Left lung (tissue), 10 donors: ENCODE data around the gene RWDD1. TPM values are rescaled to one million over a fixed set of nuclear protein-coding genes. Genes with fewer than 3 reads are reported as not detected.

Experiments
- ATAC-seq: fragments of 200-7000 bp; cut with Tn5 transposase; one replicate; pipeline ENCODE4 v1.9.1; 2020; ENCODE audit warnings: moderate library complexity
- DNase-seq, 4 donors: peaks; one replicate each; pipeline ENCODE4 v3.0.0-alpha.2; 2013 to 2020
- H3K27ac ChIP-seq, 2 donors: fragments of 200-600 bp; sonication (generic) in 1 of 2; one replicate each; pipeline versions ENCODE4 v1.5.0 to v1.8.0; 2020 to 2021
- H3K27me3 ChIP-seq, 2 donors: fragments of 200-600 bp; sonication (generic) in 1 of 2; one replicate each; pipeline versions ENCODE4 v1.5.0 to v1.8.0; 2020 to 2021
- H3K36me3 ChIP-seq, 2 donors: fragments of 200-600 bp; sonication (generic) in 1 of 2; one replicate each; pipeline versions ENCODE4 v1.5.0 to v1.8.0; 2020 to 2021
- H3K4me1 ChIP-seq, 2 donors: fragments of 200-600 bp; one replicate each; pipeline ENCODE4 v1.8.0; 2021
- H3K4me3 ChIP-seq, 2 donors: fragments of 200-600 bp; sonication (generic) in 1 of 2; one replicate each; pipeline versions ENCODE4 v1.5.0 to v1.8.0; 2020 to 2021; ENCODE audit warnings: mild to moderate bottlenecking in 1 of 2
- H3K9me3 ChIP-seq, 2 donors: fragments of 200-600 bp; sonication (generic) in 1 of 2; one replicate each; pipeline versions ENCODE4 v1.5.0 to v1.8.0; 2020 to 2021
- intact Hi-C, 2 donors: fragments of 100-400 bp; cut with DNase I; formaldehyde crosslinking; loops; one replicate each; pipeline versions ENCODE4 v1.11.2 to v1.14.2; 2022
- polyA plus RNA-seq, 6 donors: library from polyadenylated mRNA; unstranded; fragments of 120-200 nt; gene quantifications; one replicate each; pipeline ENCODE4 v1.2.1, GENCODE V29; 2013; ENCODE audit not compliant: insufficient read length in 6 of 6
- total RNA-seq, 2 donors: library from RNA; stranded (reverse); fragmentation: NEBNext Ultra II Directional; extraction: Animal tissue kit (Norgen Biotek cat#: 25700); gene quantifications; one replicate each; pipeline ENCODE4 v1.2.1, GENCODE V29; 2021
- TF ChIP-seq, protein P1 (sequence below), 2 donors: fragments of 200-600 bp; sonication (generic) in 1 of 2; IDR thresholded peaks; one replicate each; pipeline versions ENCODE4 v1.5.0 to v1.8.0; 2021; ENCODE audit warnings: antibody characterized with exemption in 2 of 2
- donor health status: DM: no; HTN: yes; CAD: no.
- donor health status: DM: no; HTN: no; CAD: no.

RWDD1 gene
- total and polyA plus RNA-seq, 8 donors = 37.0 to 92.4 (median 78.7) TPM

DNA sequence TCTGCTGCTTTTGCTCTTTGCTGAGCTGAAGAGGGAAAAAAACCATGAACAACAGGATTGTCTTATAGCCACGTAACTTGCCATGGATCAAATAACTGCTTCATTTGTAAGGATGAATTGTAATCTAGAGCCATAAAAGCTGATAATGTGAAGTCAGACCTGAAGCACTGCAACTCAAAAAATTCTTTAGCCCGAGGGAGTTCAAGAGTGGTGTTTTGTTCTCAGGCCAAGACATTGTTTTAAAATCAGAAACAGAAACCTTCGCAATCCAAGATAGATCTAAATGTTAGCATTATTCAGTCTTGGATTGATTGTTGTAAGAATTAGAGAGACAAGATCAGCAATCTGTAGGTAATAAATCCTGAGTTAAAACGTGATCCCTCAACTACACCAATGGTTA lies 25.7 kb upstream of the RWDD1 start, which contains the start of gene TRAPPC3L:
Gene TRAPPC3L, minus strand, starts transcription at position 34 of the 400 bp plus-strand sequence. CDS start 170 bp downstream, outside the sequence.
- H3K27me3 ChIP-seq = peaks cover 0 to 15% of the 10 kb centered on the region in 2 donors
- no peak within 1 kb of the TSS for H3K4me3 ChIP-seq
- no peak within 1 kb of the TSS for H3K27ac ChIP-seq
- H3K36me3 ChIP-seq = no peaks in the 10 kb centered on the region
- TF ChIP-seq, protein P1, sequence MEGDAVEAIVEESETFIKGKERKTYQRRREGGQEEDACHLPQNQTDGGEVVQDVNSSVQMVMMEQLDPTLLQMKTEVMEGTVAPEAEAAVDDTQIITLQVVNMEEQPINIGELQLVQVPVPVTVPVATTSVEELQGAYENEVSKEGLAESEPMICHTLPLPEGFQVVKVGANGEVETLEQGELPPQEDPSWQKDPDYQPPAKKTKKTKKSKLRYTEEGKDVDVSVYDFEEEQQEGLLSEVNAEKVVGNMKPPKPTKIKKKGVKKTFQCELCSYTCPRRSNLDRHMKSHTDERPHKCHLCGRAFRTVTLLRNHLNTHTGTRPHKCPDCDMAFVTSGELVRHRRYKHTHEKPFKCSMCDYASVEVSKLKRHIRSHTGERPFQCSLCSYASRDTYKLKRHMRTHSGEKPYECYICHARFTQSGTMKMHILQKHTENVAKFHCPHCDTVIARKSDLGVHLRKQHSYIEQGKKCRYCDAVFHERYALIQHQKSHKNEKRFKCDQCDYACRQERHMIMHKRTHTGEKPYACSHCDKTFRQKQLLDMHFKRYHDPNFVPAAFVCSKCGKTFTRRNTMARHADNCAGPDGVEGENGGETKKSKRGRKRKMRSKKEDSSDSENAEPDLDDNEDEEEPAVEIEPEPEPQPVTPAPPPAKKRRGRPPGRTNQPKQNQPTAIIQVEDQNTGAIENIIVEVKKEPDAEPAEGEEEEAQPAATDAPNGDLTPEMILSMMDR (IDR thresholded peaks at IDR 0.05) = no peak
- ATAC-seq (no peak), DNase-seq (no peak)
- no peaks in the 10 kb centered on the region for H3K9me3 ChIP-seq
- H3K4me1 ChIP-seq = no peaks in the 10 kb centered on the region
- intact Hi-C loops = no loop called here

DNA sequence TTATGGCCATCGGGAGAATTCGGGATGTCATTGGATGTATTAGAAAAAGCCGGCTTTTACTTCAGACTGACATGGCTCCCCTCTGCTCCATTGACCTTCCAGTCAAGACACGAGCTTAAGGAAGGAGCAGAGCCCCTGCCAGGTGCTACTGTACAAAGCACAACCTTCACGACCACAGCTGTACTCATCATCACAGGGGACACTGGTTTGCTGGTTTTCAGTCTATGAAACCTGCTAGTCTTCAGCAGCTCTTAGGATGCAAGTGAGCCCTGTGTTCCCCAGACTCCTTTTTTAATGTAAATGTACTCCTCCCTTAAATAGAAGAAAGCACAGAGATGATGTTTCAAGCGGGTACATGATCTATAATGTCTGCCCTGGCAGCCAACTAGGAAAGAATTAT lies 23.9 kb upstream of the RWDD1 start:
- intact Hi-C loops = no loop called here
- no peak for ATAC-seq
- Histone ChIP-seq H3K36me3 (no peaks in the 10 kb centered on the region), H3K4me3 (no peak overlapping the region), H3K27me3 (peaks cover 0 to 11% of the 10 kb centered on the region in 2 donors), H3K9me3 (no peaks in the 10 kb centered on the region), H3K4me1 (no peaks in the 10 kb centered on the region), H3K27ac (no peak overlapping the region)
- no peak for DNase-seq
- TF ChIP-seq, protein P1 (IDR thresholded peaks at IDR 0.05) = no peak

DNA sequence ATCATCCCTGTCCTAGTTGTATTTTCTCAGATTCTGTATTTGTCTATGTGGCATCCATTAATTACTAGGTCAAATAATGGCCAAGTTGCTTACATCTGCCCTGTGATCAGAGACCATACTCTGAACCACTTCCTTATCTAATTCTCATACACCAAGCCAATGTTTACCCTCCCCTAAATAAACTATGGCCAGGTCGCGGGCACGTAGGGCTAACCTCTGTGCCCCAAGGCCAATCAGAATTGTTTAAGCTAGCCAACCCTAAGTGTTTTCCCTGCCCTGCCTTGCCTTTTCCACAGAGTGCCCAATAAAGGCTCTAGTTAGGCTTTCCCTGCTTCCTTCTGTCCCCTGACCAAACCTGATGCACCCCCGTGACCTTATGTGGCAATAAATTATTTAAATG lies 20.5 kb upstream of the RWDD1 start:
- DNase-seq (no peak), ATAC-seq (no peak)
- no peak overlapping the region for H3K27ac ChIP-seq
- no peak overlapping the region for H3K4me3 ChIP-seq
- H3K9me3 ChIP-seq = no peaks in the 10 kb centered on the region
- TF ChIP-seq, protein P1 (IDR thresholded peaks at IDR 0.05) = no peak
- no peaks in the 10 kb centered on the region for H3K27me3 ChIP-seq
- H3K4me1 ChIP-seq = no peaks in the 10 kb centered on the region
- intact Hi-C loops = no loop called here
- no peaks in the 10 kb centered on the region for H3K36me3 ChIP-seq

DNA sequence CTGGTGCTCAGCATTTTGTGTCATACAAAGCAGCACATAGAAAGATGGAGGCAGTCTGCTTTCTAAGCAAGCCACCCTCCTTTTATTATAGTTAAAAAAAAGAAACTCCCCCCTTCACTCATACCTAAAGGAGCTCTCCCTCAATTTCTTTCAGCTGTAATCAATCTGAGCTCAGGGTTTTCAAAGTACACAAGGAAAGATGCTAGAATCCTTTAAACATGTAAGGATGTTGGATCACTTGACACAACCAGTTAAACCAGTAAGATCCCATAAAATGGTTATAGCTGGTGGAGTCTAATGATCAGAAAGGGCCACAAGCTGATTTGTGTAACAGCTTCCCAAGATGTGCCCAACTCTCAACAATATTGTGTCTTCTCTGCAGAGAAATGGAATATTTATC lies 17.9 kb upstream of the RWDD1 start, which contains the start of gene CALHM4:
Gene CALHM4, plus strand, starts transcription at position 301 of the 400 bp plus-strand sequence. Its CDS starts 43 bp downstream, at position 344.
- Histone ChIP-seq H3K27me3 (no peaks in the 10 kb centered on the region), H3K27ac (no peak within 1 kb of the TSS), H3K4me1 (no peaks in the 10 kb centered on the region), H3K36me3 (no peaks in the 10 kb centered on the region), H3K4me3 (no peak within 1 kb of the TSS), H3K9me3 (no peaks in the 10 kb centered on the region)
- TF ChIP-seq, protein P1 (IDR thresholded peaks at IDR 0.05) = no peak
- DNase-seq = no peak
- ATAC-seq = no peak
- intact Hi-C loops = no loop called here

DNA sequence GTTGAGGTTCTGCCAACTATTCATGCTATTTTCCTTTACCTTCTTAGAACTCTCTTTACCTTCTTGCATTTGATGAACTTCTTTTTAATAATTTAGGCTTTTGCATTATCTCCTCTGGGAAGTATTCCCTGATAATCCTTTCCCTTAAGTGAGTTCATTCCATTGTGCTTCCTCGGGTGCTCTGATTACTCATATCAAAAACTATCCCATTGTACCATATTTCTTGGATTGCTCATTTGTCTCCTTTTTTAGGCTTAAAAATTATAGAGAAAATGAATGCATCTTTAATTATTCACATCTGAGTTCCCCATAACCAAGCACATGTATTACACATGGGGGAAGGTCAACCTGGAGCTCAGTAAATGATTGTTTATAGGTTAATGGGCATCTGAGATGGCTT lies 15.2 kb upstream of the RWDD1 start:
- ATAC-seq = no peak
- intact Hi-C loops = no loop called here
- Histone ChIP-seq H3K27ac (no peak overlapping the region), H3K27me3 (no peaks in the 10 kb centered on the region), H3K9me3 (no peaks in the 10 kb centered on the region), H3K4me1 (peaks cover 0 to under 1% of the 10 kb centered on the region in 2 donors), H3K4me3 (no peak overlapping the region), H3K36me3 (no peaks in the 10 kb centered on the region)
- TF ChIP-seq, protein P1 (IDR thresholded peaks at IDR 0.05) = no peak
- no peak for DNase-seq
